Gastrocnemius medialis (tissue), 4 donors: ENCODE data around the gene PRMT7. TPM values are rescaled to one million over a fixed set of nuclear protein-coding genes. Genes with fewer than 3 reads are reported as not detected.

Experiments
- ATAC-seq, 2 donors: fragments of 150-250 bp; one replicate each; pipeline ENCODE4 v1.9.1; 2016
- DNase-seq, 2 donors: peaks; one replicate each; pipeline ENCODE4 v3.0.0-alpha.2; 2019
- H3K27ac ChIP-seq, 4 donors: fragments of 200-600 bp; sonication (generic); 1 replicate in 1 of 4; 2 replicates in 3 of 4; pipeline ENCODE4 v1.5.1; 2016 to 2018; ENCODE audit warnings: mild to moderate bottlenecking in 2 of 4, moderate library complexity in 1 of 4
- H3K27me3 ChIP-seq, 3 donors: fragments of 200-600 bp; sonication (generic) in 2 of 3; 1 replicate in 1 of 3; 2 replicates in 2 of 3; pipeline versions ENCODE4 v1.5.1 to v1.6.0; 2016 to 2019; ENCODE audit warnings: mild to moderate bottlenecking in 1 of 3, moderate library complexity in 1 of 3
- H3K36me3 ChIP-seq, 2 donors: fragments of 200-600 bp; sonication (generic) in 1 of 2; one replicate each; pipeline ENCODE4 v1.5.1; 2017 to 2018
- H3K4me1 ChIP-seq, 2 donors: fragments of 200-600 bp; sonication (generic) in 1 of 2; one replicate each; pipeline ENCODE4 v1.5.1; 2016 to 2017; ENCODE audit warnings: mild to moderate bottlenecking in 2 of 2
- H3K4me3 ChIP-seq, 4 donors: fragments of 200-600 bp; sonication (generic) in 3 of 4; 1 replicate in 1 of 4; 2 replicates in 3 of 4; pipeline ENCODE4 v1.5.1; 2016 to 2019; ENCODE audit warnings: mild to moderate bottlenecking in 2 of 4
- H3K9me3 ChIP-seq, 3 donors: fragments of 200-600 bp; sonication (generic) in 2 of 3; 1 replicate in 1 of 3; 2 replicates in 2 of 3; pipeline ENCODE4 v1.5.1; 2016 to 2019
- POLR2A ChIP-seq, 2 donors: fragments of 450-650 bp; IDR thresholded peaks; one replicate each; pipeline ENCODE4 v1.6.1; 2017; ENCODE audit warnings: antibody characterized with exemption in 2 of 2, mild to moderate bottlenecking in 2 of 2, moderate library complexity in 2 of 2
- in situ Hi-C, 4 donors: fragments of 200-750 bp; cut with MboI; loops; one replicate each; pipeline versions ENCODE4 v1.15.0 to v1.8.0; 2017; ENCODE audit warnings: low sequenced_read_pairs in 4 of 4
- intact Hi-C: fragments of 100-400 bp; cut with DNase I; formaldehyde crosslinking; loops from one replicate; pipeline ENCODE4 v1.15.1; 2023; ENCODE audit warnings: low total_unique reads
- total RNA-seq, 4 donors: library from RNA; depleted of rRNA; stranded (reverse); fragments of >200 nt; gene quantifications; one replicate each; pipeline versions ENCODE4 v1.1.0 to v1.2.3, GENCODE V29; 2016
- TF ChIP-seq, protein P1 (sequence below), 5 experiments: fragments of 450-650 bp in 3 of 5; fragments of 200-600 bp in 2 of 5; sonication (generic) in 2 of 5; IDR thresholded peaks in 4 of 5; conservative IDR thresholded peaks in 1 of 5; 1 replicate in 4 of 5; 2 replicates in 1 of 5; pipeline ENCODE4 v1.5.1; 2016 to 2019; ENCODE audit warnings: antibody characterized with exemption in 5 of 5, mild to moderate bottlenecking in 3 of 5, moderate library complexity in 3 of 5

The PRMT7 gene
- total RNA-seq, 4 donors from 2014 or later: 22.2 to 41.0 (median 32.8) TPM

DNA sequence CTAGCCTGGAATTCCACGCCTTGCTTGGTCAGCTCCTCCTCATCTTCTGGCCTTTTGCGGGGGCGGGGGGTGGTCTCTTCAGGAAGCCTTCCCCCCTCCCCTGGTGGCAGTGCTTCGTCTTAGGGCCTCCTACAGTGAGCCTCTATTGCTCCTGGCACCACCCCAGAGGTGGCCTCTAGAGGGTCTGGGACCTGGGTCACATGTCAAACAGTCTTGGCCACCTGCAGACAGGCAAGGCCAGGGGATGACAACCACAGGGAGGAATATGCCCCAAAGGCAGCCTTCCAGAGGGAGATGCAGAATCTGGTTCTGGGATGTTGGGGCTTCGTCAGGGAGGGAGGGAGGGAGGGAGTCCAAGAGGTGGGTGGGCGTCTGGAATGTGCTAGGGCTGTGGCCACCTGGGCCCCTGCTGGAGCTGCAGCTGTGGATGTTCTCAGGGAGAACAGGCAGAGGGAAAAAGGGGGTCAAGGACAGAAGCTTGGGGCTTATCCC is 86.9 kb downstream of the PRMT7 start:
- TF ChIP-seq, protein P1, sequence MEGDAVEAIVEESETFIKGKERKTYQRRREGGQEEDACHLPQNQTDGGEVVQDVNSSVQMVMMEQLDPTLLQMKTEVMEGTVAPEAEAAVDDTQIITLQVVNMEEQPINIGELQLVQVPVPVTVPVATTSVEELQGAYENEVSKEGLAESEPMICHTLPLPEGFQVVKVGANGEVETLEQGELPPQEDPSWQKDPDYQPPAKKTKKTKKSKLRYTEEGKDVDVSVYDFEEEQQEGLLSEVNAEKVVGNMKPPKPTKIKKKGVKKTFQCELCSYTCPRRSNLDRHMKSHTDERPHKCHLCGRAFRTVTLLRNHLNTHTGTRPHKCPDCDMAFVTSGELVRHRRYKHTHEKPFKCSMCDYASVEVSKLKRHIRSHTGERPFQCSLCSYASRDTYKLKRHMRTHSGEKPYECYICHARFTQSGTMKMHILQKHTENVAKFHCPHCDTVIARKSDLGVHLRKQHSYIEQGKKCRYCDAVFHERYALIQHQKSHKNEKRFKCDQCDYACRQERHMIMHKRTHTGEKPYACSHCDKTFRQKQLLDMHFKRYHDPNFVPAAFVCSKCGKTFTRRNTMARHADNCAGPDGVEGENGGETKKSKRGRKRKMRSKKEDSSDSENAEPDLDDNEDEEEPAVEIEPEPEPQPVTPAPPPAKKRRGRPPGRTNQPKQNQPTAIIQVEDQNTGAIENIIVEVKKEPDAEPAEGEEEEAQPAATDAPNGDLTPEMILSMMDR (IDR thresholded peaks at IDR 0.05 in 4 of 5, conservative IDR thresholded peaks at IDR 0.05 in 1 of 5): no peak
- TF ChIP-seq POLR2A (IDR thresholded peaks at IDR 0.05): no peak
- DNase-seq (no peak), ATAC-seq (no peak)
- in situ Hi-C loops (loop anchor here in 1 of 4 donors (25.0 kb wide), 1 partner anchor 115 kb away; no protein-coding TSS in a partner anchor), intact Hi-C loops (no loop called here)
- Histone ChIP-seq H3K36me3 (no peaks in the 10 kb centered on the region), H3K9me3 (no peaks in the 10 kb centered on the region), H3K27ac (no peak overlapping the region), H3K4me1 (no peaks in the 10 kb centered on the region), H3K27me3 (no peaks in the 10 kb centered on the region), H3K4me3 (no peak overlapping the region)

DNA sequence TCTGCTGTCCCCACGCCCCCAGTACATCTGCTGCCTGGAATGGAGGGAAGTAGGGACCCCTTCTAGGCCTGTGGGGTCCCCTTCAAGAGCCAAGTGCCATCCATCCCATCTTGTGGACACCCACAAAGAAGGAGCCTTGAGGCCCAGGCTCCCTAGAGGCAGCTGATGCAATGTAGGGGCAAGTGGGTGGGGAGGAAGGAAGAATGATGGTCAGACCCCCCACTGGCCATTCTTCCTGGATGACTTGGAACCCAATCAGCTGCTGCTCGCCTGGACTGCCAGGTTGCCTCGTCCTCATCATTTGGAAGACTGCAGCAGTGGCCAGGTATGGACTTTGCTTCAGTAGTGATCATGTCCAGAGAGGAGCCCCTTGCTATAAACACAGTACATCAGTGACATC is 88.6 kb downstream of the PRMT7 start:
- H3K36me3 ChIP-seq: no peaks in the 10 kb centered on the region
- no peaks in the 10 kb centered on the region for H3K4me1 ChIP-seq
- H3K4me3 ChIP-seq: no peak overlapping the region
- intact Hi-C loops (no loop called here), in situ Hi-C loops (loop anchor here in 1 of 4 donors (25.0 kb wide), 1 partner anchor 113 kb away; no protein-coding TSS in a partner anchor)
- TF ChIP-seq POLR2A (IDR thresholded peaks at IDR 0.05): no peak
- H3K27ac ChIP-seq: no peak overlapping the region
- no peak for DNase-seq
- no peaks in the 10 kb centered on the region for H3K9me3 ChIP-seq
- no peaks in the 10 kb centered on the region for H3K27me3 ChIP-seq
- ATAC-seq: no peak

DNA sequence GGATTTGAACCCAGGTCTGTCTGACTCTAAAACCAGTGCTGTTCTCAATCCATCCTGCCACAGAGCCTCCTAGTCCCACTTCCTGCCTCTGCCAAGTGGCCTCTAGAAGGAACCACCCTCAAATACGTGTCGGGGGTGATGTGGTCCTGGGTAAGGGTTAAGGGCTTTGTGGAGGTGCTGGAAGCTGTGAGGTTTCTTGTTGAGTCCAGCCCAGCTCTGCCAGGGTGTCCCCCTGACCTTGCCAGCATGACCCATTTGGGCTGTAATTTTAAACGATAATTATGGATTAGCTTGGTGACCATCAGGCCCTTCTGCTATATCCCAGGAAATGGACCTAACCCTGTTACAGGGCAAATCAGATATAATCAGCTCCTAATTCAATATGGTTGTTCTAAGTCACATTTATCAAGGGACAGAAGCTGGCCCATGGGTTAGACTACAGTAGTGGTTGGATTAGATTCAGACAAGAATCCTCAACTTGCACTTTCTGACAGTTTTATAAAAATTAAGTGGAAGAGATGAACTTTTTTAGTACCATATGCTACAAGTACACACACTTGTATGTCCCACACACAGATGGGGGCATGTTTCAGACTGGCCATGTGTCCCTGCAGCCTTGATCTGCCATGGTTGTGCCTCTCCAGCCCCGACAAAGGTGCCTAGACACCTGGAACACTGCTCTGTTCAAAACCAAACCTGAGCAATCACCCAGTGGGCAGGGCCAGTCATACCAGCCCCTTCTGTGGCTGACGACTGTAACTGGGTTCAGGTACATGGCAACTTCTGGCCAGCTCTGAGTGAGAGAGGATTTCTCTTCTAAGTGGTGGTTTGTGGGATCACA is 89.5 kb downstream of the PRMT7 start:
- in situ Hi-C loops: no loop called here
- H3K4me1 ChIP-seq: no peaks in the 10 kb centered on the region

DNA sequence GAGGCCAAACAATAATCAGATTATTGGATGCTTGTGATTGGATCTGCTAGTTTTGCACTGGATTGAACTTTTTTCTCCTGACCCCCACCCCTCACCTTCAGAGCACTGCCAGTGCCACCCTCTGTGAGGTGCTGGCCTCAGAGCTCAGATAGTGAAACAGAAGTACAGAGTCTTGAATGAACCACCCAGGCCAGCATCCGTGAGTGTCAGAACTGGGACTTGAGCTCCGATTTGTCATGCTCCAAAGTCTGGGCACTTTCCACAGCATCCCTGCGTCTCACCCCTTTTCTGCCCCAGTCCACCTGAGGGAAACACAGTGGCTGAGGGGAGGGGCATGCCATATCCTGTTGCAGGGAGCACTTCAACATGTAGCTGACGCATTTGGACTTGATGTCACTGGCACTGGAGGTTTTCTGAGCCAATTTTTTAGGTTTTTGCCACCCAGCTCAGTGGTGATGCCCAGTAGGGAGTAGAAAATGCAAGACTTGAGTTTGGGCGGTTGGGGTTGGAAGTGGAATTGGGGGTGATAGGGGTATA is 90.2 kb downstream of the PRMT7 start:
- no peaks in the 10 kb centered on the region for H3K36me3 ChIP-seq
- ATAC-seq: no peak
- no peak overlapping the region for H3K4me3 ChIP-seq
- no peaks in the 10 kb centered on the region for H3K9me3 ChIP-seq
- H3K27ac ChIP-seq: no peak overlapping the region
- H3K27me3 ChIP-seq: no peaks in the 10 kb centered on the region
- H3K4me1 ChIP-seq: no peaks in the 10 kb centered on the region
- intact Hi-C loops: no loop called here
- no peak for DNase-seq
- in situ Hi-C loops: no loop called here
- TF ChIP-seq, protein P1 (IDR thresholded peaks at IDR 0.05 in 4 of 5, conservative IDR thresholded peaks at IDR 0.05 in 1 of 5): no peak
- no peak for TF ChIP-seq POLR2A (IDR thresholded peaks at IDR 0.05)

More for the DNA sequence above, 89.5 kb downstream of the PRMT7 start:
- Histone ChIP-seq H3K9me3 (no peaks in the 10 kb centered on the region), H3K36me3 (no peaks in the 10 kb centered on the region), H3K27me3 (no peaks in the 10 kb centered on the region), H3K4me3 (no peak overlapping the region), H3K27ac (no peak overlapping the region)
- no peak for ATAC-seq
- no peak for TF ChIP-seq POLR2A (IDR thresholded peaks at IDR 0.05)
- TF ChIP-seq, protein P1 (IDR thresholded peaks at IDR 0.05 in 4 of 5, conservative IDR thresholded peaks at IDR 0.05 in 1 of 5): no peak
- intact Hi-C loops: no loop called here
- DNase-seq: no peak
